Upper lobe of right lung (tissue), 1 donor: ENCODE measurements around the gene FGFBP1. TPM values are rescaled to one million over a fixed set of nuclear protein-coding genes. Genes with fewer than 3 reads are reported as not detected.

Experiments used
- ATAC-seq: fragments of 200-7000 bp; cut with Tn5 transposase; one replicate; pipeline ENCODE4 v1.9.1; 2020; ENCODE audit warnings: mild to moderate bottlenecking, moderate library complexity
- DNase-seq: peaks from one replicate; pipeline ENCODE4 v3.0.0-alpha.2; 2020
- H3K27ac ChIP-seq: fragments of 200-600 bp; one replicate; pipeline ENCODE4 v1.8.0; 2022
- H3K27me3 ChIP-seq: fragments of 200-600 bp; one replicate; pipeline ENCODE4 v1.8.0; 2022; ENCODE audit warnings: mild to moderate bottlenecking
- H3K36me3 ChIP-seq: fragments of 200-600 bp; one replicate; pipeline ENCODE4 v1.8.0; 2022
- H3K4me1 ChIP-seq: fragments of 200-600 bp; one replicate; pipeline ENCODE4 v1.8.0; 2022
- H3K4me3 ChIP-seq: fragments of 200-600 bp; one replicate; pipeline ENCODE4 v1.8.0; 2022; ENCODE audit warnings: mild to moderate bottlenecking
- H3K9me3 ChIP-seq: fragments of 200-600 bp; one replicate; pipeline ENCODE4 v1.8.0; 2022
- CTCF ChIP-seq: fragments of 200-600 bp; IDR thresholded peaks from one replicate; pipeline ENCODE4 v1.8.0; 2022; ENCODE audit warnings: antibody characterized with exemption
- intact Hi-C: fragments of 100-400 bp; cut with DNase I; formaldehyde crosslinking; loops from one replicate; pipeline ENCODE4 v1.11.0; 2022
- total RNA-seq: library from RNA; stranded (reverse); fragmentation: NEBNext Ultra II Directional; extraction: Animal tissue kit (Norgen Biotek cat#: 25700); gene quantifications from one replicate; pipeline ENCODE4 v1.2.1, GENCODE V29; 2021
- donor health status: DM: no; HTN: yes; CAD: no; lungs with severe emphysema.

FGFBP1 gene
- total RNA-seq, 1 donor from 2014 or later: 3.3 TPM

- intact Hi-C loops: no loop called here
- no peak for ATAC-seq
These were observed 9.7 kb downstream of the FGFBP1 start for GRCh38 chr4:15928883-15929282.

GRCh38 chr4:15926486-15926885 lies 12.1 kb downstream of the FGFBP1 start:
- no peak for DNase-seq
- H3K4me1 ChIP-seq: no peaks in the 10 kb centered on the region
- H3K4me3 ChIP-seq: no peak overlapping the region

More at GRCh38 chr4:15928883-15929282, 9.7 kb downstream of the FGFBP1 start:
- Histone ChIP-seq H3K27me3 (no peaks in the 10 kb centered on the region), H3K9me3 (no peaks in the 10 kb centered on the region), H3K27ac (no peak overlapping the region), H3K4me1 (no peaks in the 10 kb centered on the region), H3K4me3 (no peak overlapping the region), H3K36me3 (no peaks in the 10 kb centered on the region)
- TF ChIP-seq CTCF: no peak
- DNase-seq: no peak

GRCh38 chr4:15925830-15926229 lies 12.7 kb downstream of the FGFBP1 start:
- ATAC-seq (no peak), DNase-seq (no peak)
- Histone ChIP-seq H3K36me3 (no peaks in the 10 kb centered on the region), H3K4me3 (no peak overlapping the region), H3K27ac (no peak overlapping the region), H3K9me3 (no peaks in the 10 kb centered on the region), H3K27me3 (no peaks in the 10 kb centered on the region), H3K4me1 (no peaks in the 10 kb centered on the region)
- no peak for TF ChIP-seq CTCF
- intact Hi-C loops: no loop called here

More at GRCh38 chr4:15926486-15926885, 12.1 kb downstream of the FGFBP1 start:
- Histone ChIP-seq H3K9me3 (no peaks in the 10 kb centered on the region), H3K27me3 (no peaks in the 10 kb centered on the region), H3K27ac (no peak overlapping the region), H3K36me3 (no peaks in the 10 kb centered on the region)
- intact Hi-C loops: no loop called here
- ATAC-seq: no peak
- no peak for TF ChIP-seq CTCF

- Histone ChIP-seq H3K4me1 (no peaks in the 10 kb centered on the region), H3K27ac (no peak overlapping the region), H3K4me3 (no peak overlapping the region), H3K9me3 (no peaks in the 10 kb centered on the region), H3K36me3 (no peaks in the 10 kb centered on the region), H3K27me3 (no peaks in the 10 kb centered on the region)
- ATAC-seq (no peak), DNase-seq (no peak)
- intact Hi-C loops: no loop called here
- no peak for TF ChIP-seq CTCF
These were observed 17.0 kb downstream of the FGFBP1 start for GRCh38 chr4:15921592-15921932.

GRCh38 chr4:15920723-15921591 lies 17.6 kb downstream of the FGFBP1 start:
- intact Hi-C loops: no loop called here
- Histone ChIP-seq H3K4me1 (no peaks in the 10 kb centered on the region), H3K4me3 (no peak overlapping the region), H3K9me3 (no peaks in the 10 kb centered on the region), H3K27ac (no peak overlapping the region), H3K27me3 (no peaks in the 10 kb centered on the region), H3K36me3 (no peaks in the 10 kb centered on the region)
- DNase-seq (peak; percentile 68), ATAC-seq (peak; percentile 57)
- TF ChIP-seq CTCF: no peak
